ENCODE results near the gene PHF19.

PHF19 gene

DNA sequence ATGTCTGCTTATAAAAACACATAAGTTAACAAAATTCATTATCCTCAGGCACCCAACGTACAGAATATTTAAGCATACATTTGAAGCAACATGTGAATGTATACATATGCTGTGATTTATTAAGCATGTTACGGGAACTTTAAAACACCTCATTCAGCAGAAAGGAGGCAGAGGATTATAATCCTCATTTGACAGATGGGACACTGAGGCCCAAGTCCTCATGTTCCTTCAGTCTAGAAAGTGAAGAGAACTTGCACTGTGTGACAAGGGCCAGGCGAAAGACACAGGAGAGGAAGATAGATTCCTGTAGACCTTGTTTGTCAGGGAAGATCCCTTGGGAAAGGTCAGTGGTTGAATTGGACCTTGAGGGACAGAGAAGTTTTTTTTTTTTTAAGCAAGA is 26.7 kb downstream of the PHF19 start:
- DNase-seq, result no peak

DNA sequence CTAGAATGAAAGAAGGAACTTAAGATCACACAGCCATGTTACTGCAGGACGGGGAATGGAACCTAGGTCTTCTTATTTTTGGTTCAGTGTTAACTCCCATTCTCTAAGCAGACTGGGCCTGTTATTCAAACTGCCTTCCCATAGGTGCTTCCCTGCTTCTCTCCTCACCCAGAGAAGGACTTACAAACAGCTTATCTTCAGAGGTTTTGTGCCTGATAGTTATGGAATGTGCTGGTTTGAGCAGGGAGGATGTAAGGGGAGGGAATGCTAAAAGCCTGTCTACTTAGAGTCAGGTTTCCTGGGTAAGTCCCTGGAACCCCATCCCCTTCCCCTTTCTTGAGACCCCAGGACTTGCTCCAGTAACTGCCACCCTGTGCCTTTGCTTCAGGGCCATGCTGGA is 30.1 kb downstream of the PHF19 start:
- DNase-seq, result no peak

DNA sequence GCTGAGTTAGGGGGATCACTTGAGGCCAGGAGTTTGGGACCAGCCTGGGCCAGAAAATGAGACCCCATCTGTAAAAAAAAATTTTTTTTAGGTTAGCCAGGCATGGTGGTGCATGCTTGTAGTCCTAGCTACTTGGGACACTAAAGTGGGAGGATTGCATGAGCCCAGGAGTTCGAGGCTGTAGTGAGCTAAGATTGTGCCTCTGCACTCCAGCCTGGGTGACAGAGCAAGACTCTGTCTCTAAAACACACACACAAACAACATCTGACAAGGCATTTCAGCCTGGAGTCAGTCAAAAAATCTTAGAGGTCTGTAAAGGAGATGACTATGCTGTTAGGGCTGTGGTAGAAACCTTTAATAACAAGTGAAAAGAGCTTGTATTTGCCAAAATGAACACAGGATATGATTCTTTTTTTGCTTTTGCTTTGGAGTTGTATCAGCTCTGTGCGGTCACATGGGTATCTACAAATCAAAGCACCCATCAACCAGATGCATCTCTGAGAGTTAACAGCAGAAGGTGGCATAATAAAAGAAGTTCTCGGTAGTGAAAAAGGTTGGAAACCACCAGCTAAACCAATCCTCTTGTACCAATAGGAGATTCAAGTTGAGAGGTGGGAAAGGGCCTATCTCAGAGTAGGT is 30.6 kb downstream of the PHF19 start:
- no peak for DNase-seq

DNA sequence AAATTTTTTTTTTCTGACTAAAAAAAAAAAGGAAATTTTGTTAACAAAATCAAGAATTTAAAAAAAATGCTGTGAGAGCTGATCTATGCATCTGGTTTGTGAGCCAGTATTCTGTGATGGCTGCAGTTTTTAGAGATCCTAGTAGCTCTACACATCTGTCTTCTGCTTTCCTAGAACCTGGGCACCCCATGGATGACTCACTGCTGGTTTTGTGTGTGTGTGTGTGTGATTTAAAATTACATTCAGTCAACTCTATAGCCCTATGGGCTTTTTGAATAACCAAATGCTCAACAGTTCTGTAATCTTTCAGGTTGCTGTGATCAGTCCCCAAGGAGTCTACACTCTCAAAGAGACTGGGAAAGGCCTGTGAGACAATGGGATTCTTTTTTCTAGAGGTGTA is 31.7 kb downstream of the PHF19 start:
- DNase-seq, result no peak

DNA sequence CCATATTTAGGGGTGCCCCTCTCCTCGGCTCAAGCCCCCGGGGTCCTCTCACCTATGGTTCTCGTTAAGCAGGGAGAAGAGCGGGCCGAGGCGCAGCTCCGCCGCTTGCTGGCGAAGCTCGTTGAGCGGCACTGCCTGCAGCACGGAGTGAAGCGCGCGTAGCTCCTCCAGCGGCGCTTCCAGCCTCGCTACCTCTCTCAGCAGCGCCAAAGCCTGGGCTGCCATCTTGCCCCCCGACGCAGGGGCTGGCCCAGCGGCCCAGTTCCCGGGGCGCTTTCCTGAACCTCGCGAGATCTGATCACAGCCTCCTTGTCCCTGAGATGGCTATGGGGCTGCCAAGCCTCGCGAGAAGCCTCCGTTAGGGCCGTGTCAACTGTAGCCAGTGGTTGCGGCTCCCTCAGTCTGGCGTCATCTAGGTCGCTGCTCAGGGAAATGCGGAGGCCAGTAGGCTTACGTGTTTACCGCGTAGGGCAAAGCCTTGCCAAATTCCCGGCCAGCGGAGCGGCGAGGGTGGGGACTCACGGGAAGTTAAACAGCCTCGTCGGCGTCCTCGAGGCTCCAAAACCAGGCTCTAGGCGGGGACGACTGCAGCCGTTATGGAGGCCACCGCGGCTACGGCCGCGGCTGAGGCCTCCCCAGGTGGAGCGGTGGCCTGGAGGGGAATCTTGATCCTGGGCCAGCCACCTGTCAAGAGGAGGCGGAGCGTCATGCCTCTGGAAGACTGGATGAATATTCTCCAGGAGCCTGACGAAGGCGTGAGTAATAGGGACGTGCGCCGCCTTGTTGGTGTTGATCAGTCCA is 34.1 kb downstream of the PHF19 start, which contains the start of gene PSMD5:
Gene PSMD5, minus strand, starts transcription at position 238 of the 801 bp plus-strand sequence. Its CDS starts 13 bp downstream, at position 225.
- peak; percentile 94 for DNase-seq

DNA sequence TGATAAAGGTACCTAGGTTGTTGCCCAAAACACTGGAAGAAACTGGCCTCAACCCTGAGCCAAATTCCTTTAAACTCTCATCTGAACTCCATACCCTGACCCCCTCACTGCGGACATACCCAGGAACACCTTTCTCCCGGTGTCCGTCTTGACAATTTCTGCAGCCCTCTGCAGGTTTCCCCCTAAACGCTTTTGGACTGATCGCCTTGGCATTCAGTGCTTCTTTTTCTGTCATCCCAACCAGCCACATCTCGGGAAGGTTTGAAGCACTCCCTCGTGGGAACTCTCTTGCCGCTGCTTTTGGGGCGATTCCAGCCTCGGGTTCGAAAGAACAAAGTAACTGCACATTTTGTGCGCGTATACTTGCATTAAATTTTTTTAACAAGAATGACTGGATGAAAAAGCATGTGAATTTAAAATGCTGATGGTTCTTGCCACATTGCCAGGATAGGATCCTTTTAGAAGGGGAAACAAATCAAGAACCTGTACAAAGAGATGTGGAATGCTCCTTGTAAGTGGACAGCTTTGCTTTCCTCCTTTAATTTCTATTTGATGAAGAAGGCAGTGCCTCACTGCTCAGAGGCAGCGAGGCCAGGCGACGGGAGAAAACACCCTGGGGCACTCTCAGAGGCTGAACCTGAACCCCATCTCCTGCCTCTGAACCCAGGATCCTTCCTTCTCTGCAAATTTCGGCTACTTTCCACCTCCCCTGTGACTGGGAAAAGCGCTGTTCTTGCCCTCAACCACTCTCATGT is 34.9 kb downstream of the PHF19 start:
- no peak for DNase-seq

DNA sequence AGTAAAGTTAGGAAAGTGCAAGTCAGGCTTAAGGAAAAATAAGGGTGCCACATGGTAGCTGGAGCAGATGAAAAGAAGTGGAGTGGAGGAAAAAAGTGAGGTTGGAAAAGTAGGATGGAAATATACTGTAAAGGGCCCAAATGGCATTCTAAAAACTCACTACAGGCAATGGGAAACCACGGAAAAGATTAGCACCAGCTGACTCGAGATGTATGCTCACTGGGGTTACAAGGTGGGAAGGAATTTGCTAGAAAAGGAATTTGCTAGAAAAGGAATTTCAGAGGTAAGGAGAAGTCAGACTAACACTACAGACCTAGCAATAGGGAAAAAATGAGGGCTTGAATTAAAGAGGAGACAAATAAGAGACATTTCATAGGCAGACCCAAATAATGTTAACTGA is 37.8 kb downstream of the PHF19 start:
- DNase-seq, result no peak

DNA sequence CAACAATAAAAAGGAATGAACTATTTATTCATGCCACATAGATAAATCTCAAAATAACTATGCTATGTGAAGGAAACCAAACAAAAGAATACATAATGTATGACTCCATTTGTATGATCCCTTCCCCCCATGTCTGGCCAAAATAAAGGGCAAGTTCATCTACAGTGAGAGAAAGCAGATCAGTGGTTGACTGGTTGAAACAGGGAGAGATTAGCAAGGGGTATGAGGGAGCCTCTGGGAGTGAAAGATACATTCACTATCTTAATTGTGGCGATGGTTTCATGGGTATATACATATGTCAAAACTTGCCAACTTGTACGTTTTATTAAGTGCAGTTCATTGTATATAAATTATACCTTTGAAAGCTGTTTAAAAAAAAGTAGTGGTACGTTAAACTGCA is 39.1 kb downstream of the PHF19 start:
- DNase-seq, result no peak

DNA sequence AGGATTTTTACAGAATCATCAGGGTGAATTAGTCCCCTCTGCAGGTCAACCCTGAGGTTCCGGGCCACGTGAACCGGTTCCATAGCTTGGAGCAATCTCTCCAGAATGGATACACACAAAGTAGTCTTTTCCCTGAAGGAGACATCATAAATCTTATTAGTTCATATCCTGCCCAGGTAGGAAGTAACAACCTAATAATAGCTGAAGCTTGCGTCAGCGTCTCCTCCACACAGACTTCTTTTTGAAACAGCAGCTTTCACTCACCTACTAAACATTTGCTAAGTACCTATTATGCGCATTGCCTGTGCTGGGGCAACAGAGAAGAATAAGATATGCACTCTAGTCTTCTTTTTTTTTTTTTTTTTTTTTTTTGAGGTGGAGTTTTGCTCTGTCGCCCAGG is 43.7 kb downstream of the PHF19 start:
- no peak for DNase-seq

DNA sequence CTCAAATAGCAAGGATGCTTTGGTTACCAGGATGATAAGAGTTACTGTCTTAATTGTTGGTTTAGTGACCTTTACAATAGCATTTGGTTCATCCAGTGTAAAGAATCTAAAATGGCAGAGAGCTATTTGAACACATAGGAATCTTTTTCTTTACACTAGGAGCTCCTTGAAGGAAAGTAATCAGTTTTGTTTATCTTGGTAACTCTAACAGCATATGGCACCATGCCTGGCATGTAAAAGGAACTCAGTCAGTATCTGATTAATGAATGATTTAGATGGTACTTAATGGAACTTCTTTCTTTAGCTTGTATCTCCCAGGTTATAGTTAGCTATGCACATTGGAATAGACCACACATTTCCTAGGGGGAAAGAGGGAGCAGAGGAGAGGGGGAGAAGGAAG is 44.2 kb downstream of the PHF19 start:
- DNase-seq, result no peak

DNA sequence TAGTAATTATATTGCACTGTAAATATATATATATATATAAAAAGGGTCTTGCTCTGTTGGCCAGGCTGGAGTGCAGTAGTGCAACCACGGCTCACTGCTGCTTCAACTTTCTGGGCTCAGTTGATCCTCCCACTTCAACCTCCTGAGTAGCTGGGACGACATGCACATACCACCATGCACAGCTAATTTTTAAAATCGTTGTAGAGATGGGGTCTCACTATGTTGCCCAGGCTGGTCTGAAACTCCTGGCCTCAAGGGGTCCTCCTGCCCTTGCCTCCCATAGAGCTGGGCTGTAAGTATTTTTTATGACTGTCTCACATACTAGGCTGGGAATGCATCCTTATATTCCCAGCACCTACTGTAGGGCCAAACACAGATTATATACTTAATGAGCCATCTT is 46.1 kb downstream of the PHF19 start:
- DNase-seq, result no peak

DNA sequence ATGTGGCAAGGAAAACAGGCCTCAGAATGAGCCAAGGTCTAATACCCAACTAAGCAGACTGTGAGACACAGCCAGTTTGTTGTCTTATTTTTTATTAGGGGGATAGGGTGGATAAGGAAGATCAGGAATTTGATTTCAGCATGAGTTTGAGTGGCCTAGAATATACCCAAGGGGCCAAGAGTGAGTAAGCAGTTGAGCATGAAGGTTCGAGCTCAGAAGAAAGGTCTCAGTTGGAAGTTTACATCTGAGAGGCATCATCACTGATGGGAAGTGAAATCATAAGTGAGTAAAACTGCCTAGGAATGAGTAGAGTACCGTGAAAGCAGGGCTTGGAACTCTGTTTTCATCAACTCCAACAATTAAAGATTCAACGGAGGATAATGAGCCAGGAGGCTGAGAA is 46.8 kb downstream of the PHF19 start:
- no peak for DNase-seq

DNA sequence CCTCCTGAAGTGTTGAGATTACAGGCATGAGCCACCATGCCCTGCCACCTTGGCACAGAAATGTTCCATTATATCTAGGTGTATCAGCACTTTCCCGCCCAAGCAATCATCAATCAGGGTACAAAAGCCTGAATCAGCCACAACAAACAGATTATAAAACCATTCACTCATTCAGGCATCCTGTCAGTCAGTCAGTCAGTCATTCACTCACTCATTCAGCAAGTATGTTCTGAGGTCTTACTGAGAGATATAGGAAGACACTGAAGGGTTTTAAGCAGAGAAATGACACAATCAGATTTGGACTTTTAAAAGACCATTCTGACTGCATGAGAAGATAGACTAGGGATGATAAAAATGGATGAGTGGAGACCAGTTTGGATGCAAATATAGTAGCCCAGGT is 47.3 kb downstream of the PHF19 start:
- DNase-seq, result no peak

DNA sequence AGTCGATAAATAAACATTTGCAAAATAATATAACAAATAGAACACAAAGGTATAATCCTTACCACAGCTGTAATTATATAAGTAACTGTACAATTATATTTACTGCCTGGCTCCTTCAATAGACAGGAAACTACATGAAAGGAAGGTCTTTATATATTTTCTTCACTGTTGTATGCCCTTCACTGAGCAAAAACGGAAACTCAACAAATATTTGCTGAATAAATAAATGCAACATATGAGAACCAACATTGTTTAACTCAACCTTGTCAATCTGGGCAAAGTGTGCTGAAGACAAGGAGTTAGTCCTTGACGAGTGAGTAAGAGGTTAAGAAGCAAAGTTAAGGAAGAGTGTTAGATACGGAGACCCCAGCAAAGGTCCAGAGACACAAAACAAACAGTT is 56.9 kb downstream of the PHF19 start:
- DNase-seq, result peak; percentile 46

DNA sequence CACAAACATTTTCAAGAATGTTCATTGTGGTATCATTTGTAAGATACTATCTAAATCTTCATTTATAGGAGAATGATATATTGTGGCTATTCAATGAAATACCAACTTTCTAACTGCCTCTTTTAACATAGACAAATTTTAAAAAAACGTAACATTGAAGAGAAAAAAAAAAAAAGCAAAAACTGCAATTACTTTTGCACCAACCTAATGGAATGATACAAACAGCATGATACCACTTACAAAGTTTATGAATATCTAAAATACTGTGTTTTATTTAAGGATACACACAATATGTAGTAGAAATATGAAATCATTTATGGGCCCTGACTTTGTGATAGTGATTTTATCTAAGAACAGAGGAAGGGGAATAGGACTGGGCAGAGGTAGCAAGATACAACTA is 58.4 kb downstream of the PHF19 start:
- DNase-seq, result no peak

DNA sequence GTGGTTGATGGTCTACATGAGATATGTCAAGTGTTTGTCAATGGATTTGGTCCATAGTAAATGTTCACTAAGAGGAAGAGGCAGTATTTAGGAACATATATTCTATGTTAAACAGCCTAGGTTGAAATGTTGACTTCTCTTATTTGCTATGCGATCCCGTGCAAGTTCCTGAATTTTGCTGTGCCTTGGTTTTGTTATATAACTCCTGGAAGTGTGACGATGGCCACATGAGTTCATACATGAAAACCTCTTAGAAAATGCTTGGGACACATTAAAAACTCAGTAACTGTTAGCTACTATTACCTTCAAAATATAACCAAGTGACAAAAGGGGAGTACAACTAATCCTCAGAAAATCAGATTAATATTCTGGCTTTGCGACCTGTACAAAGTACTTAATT is 61.9 kb downstream of the PHF19 start:
- no peak for DNase-seq

DNA sequence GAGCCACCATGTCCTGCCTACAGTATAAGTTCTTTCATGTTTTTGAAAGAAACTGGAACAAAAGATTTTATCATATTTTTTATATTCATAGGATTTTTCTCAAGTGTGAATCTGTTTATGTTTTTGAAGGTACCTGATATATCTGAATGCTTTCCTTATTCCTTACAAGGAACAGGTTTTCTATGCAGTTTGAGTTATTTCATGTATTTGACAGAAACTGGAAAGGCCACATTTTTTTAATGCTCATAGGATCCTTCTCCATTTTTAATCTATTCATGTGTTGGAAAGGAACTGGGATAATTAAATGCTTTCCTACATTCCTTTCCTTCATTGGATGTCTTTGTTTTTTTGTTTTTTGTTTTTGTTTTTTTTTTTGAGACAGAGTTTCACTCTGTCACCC is 68.1 kb downstream of the PHF19 start:
- DNase-seq, result no peak

DNA sequence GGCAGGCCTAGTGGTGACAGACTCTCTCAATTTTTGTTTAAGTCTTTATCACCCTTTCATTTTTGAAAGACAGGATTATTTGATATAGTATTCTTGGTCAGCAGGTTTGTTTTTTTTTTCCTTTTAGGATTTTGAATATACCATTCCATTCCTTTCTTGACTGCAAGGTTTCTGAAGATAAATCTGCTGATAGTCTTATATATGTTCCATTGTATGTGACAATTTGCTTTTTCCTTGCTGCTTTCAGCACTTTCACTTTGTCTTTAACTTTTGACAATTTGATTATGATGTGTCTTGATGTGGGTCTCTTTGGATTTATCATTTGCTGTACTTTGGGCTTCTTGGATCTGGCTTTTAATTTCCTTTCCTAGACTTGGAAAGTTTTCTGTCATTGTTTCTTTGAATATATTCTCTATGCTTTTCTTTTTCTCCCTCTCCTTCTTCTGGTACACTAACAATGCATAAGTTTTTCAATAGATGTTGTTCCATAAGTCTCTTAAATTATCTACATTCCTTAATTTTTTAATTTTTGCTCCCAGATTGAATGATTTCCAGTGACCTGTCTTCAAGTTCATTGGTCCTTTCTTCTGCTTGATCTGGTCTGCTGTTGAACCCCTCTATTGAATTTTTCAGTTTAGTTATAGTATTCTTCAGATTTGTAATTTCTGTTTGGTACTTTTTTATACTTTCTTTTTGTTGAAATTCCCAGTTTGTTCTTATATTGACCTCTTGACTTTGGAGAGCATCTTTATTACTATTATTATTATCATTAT is 69.2 kb downstream of the PHF19 start:
- DNase-seq, result no peak
